B cell (primary cell): Measurements from ENCODE around the gene CDKAL1. TPM values are rescaled to one million over a fixed set of nuclear protein-coding genes. Genes with fewer than 3 reads are reported as not detected.

Source experiments
- ATAC-seq: fragments of 200-7000 bp; cut with Tn5 transposase; one replicate; pipeline ENCODE4 v1.10.0; 2021; ENCODE audit warnings: low read depth, mild to moderate bottlenecking, moderate number of reproducible peaks, moderate library complexity
- CTCF ChIA-PET: fragments of 350-600 bp; sonication (Branson Sonifier 250); formaldehyde crosslinking; loops from one replicate; lab custom pipeline; 2021; ENCODE audit warnings: antibody characterized with exemption, inconsistent platforms; lab: Charles Lee
- POLR2A ChIA-PET: fragments of 350-600 bp; sonication (Branson Sonifier 250); formaldehyde crosslinking; loops from one replicate; lab custom pipeline; 2021; ENCODE audit warnings: antibody characterized with exemption; lab: Charles Lee
- DNase-seq: peaks from one replicate; pipeline ENCODE4 v3.0.0; 2013
- H2AFZ ChIP-seq: 2 replicates; pipeline ENCODE4 v1.6.1; 2012; ENCODE audit warnings: mild to moderate bottlenecking, low read depth, low read length; ENCODE audit not compliant: insufficient read depth, poor library complexity, severe bottlenecking
- H3K27ac ChIP-seq, 2 donors: 1 replicate in 1 of 2; 2 replicates in 1 of 2; pipeline ENCODE4 v1.5.1; 2012 to 2013; ENCODE audit warnings: low read length in 2 of 2, mild to moderate bottlenecking in 2 of 2, moderate library complexity in 1 of 2
- H3K27me3 ChIP-seq, 4 experiments: fragments of 200-600 bp in 1 of 4; sonication (generic) in 1 of 4; replicated peaks in 1 of 4; 1 replicate in 2 of 4; 2 replicates in 2 of 4; pipeline versions ENCODE4 v1.6.1 to v1.7.0; 2013 to 2016; ENCODE audit warnings: low read length in 3 of 4, mild to moderate bottlenecking in 2 of 4, mixed read lengths in 1 of 4, moderate library complexity in 1 of 4; ENCODE audit not compliant: insufficient read depth in 4 of 4, control insufficient read depth in 3 of 4; ENCODE audit errors: control extremely low read depth in 1 of 4
- H3K36me3 ChIP-seq, 2 experiments: replicated peaks in 1 of 2; 1 replicate in 1 of 2; 2 replicates in 1 of 2; pipeline versions ENCODE4 v1.6.1 to v1.7.1; 2013; ENCODE audit warnings: low read length in 1 of 2; ENCODE audit not compliant: insufficient read depth in 2 of 2, control insufficient read depth in 1 of 2; ENCODE audit errors: control extremely low read depth in 1 of 2, extremely low read depth in 1 of 2
- H3K4me1 ChIP-seq, 2 donors: fragments of 200-600 bp in 1 of 2; sonication (generic) in 1 of 2; 1 replicate in 1 of 2; 2 replicates in 1 of 2; pipeline versions ENCODE4 v1.5.1 to v1.6.1; 2013 to 2017; ENCODE audit warnings: low read length in 2 of 2; ENCODE audit not compliant: control insufficient read depth in 2 of 2, insufficient read depth in 2 of 2
- H3K4me2 ChIP-seq: replicated peaks from 2 replicates; pipeline ENCODE3; 2012; ENCODE audit warnings: mild to moderate bottlenecking, low read depth, low read length; ENCODE audit not compliant: poor library complexity, severe bottlenecking
- H3K4me3 ChIP-seq, 5 experiments: fragments of 200-600 bp in 1 of 5; sonication (generic) in 1 of 5; 1 replicate in 3 of 5; 2 replicates in 2 of 5; pipeline versions ENCODE4 v1.5.1 to v1.7.0; 2011 to 2016; ENCODE audit warnings: low read length in 4 of 5, mild to moderate bottlenecking in 4 of 5, low read depth in 2 of 5, control low read depth in 1 of 5, moderate library complexity in 1 of 5; ENCODE audit not compliant: insufficient read depth in 1 of 5; ENCODE audit errors: control extremely low read depth in 1 of 5, extremely low read depth in 1 of 5
- H3K79me2 ChIP-seq: fragments of 200-600 bp; sonication (generic); one replicate; pipeline ENCODE4 v1.6.0; 2016; ENCODE audit warnings: low read length; ENCODE audit not compliant: control insufficient read depth, insufficient read depth
- H3K9ac ChIP-seq: fragments of 200-600 bp; sonication (generic); 2 replicates; pipeline ENCODE4 v1.6.1; 2017; ENCODE audit warnings: mild to moderate bottlenecking, low read length, moderate library complexity
- H3K9me3 ChIP-seq, 3 donors: one replicate each; pipeline versions ENCODE4 v1.6.1 to v1.7.1; 2013; ENCODE audit warnings: low read length in 2 of 3; ENCODE audit not compliant: control insufficient read depth in 2 of 3, insufficient read depth in 1 of 3; ENCODE audit errors: control extremely low read depth in 1 of 3
- H4K20me1 ChIP-seq: 2 replicates; pipeline ENCODE4 v1.6.0; 2012; ENCODE audit warnings: mild to moderate bottlenecking, low read length; ENCODE audit not compliant: insufficient read depth, control insufficient read depth, poor library complexity, severe bottlenecking
- H3K27ac Mint-ChIP-seq: one replicate; pipeline ENCODE4 v1.8.0; 2021; ENCODE audit warnings: mixed read lengths
- H3K27me3 Mint-ChIP-seq: one replicate; pipeline ENCODE4 v1.8.0; 2021; ENCODE audit warnings: mixed read lengths
- H3K4me1 Mint-ChIP-seq: one replicate; pipeline ENCODE4 v1.8.0; 2021; ENCODE audit warnings: mixed read lengths
- H3K4me3 Mint-ChIP-seq: one replicate; pipeline ENCODE4 v1.8.0; 2021; ENCODE audit warnings: mixed read lengths
- H3K9me3 Mint-ChIP-seq: one replicate; pipeline ENCODE4 v1.8.0; 2022; ENCODE audit warnings: mixed read lengths; ENCODE audit not compliant: insufficient read depth
- EZH2 ChIP-seq: IDR thresholded peaks from 2 replicates; pipeline ENCODE4 v1.6.1; 2012; ENCODE audit warnings: borderline replicate concordance, low read depth, mild to moderate bottlenecking, moderate library complexity, low read length; ENCODE audit not compliant: insufficient read depth, poor library complexity, severe bottlenecking
- WGBS: methylation state at CpG from one replicate; pipeline ENCODE4 v1.1.5; 2013; ENCODE audit warnings: missing lambda C conversion rate; ENCODE audit not compliant: insufficient coverage; 5-methylcytosine and 5-hydroxymethylcytosine counted together
- intact Hi-C: fragments of 100-400 bp; cut with micrococcal nuclease; formaldehyde crosslinking; loops from one replicate; pipeline ENCODE4 v1.10.0; 2022
- polyA plus RNA-seq: library from polyadenylated mRNA; depleted of rRNA; stranded (reverse); fragments of >200 nt; gene quantifications from 2 replicates; pipeline ENCODE4 v1.2.3, GENCODE V29; 2012
- total RNA-seq, 2 donors: library from RNA; stranded (reverse); fragments of 120-200 nt in 1 of 2; gene quantifications; 1 replicate in 1 of 2; 2 replicates in 1 of 2; pipeline versions ENCODE4 v1.2.3 to v1.2.4, GENCODE V29; 2013 to 2022
- TF ChIP-seq, protein P1 (sequence below): fragments of 200-600 bp; IDR thresholded peaks from one replicate; pipeline ENCODE4 v1.8.0; 2022; ENCODE audit warnings: antibody characterized with exemption, mild to moderate bottlenecking

CDKAL1 gene
- total and polyA plus RNA-seq, 2 donors (not counting 1 experiment from before 2014, with no cell fraction given): 6.1 to 33.3 TPM

DNA sequence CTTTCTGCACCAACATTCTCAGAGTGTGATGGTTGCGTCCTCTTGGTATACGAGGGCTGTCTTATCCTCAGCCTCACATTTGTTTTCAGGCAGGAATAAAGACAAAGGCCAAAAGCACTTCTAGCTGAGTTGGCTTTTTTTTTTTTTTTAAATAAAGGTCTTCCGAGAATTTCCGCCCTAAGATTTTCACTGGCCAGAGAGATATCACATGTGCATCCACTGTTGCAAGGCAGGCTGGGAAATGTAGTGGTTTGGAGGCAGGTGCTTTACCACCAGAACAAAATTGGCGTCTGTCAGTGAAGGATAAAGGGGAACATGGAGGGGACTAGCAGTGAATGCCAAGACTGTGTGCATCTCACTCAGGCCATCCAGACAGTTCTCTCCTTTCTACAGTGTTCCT lies 724.4 kb downstream of the CDKAL1 start:
- ChIA-PET POLR2A (no interaction called here), CTCF (no interaction called here)
- Histone ChIP-seq H3K36me3 (no peaks in the 10 kb centered on the region), H3K4me3 (no peak overlapping the region), H3K9ac (no peak overlapping the region), H4K20me1 (no peaks in the 10 kb centered on the region), H3K4me2 (no peak overlapping the region), H3K9me3 (no peaks in the 10 kb centered on the region), H3K27ac (no peak overlapping the region), H2AFZ (no peak overlapping the region), H3K27me3 (no peaks in the 10 kb centered on the region), H3K4me1 (no peaks in the 10 kb centered on the region), H3K79me2 (no peaks in the 10 kb centered on the region)
- no peak for TF ChIP-seq EZH2
- TF ChIP-seq, protein P1, sequence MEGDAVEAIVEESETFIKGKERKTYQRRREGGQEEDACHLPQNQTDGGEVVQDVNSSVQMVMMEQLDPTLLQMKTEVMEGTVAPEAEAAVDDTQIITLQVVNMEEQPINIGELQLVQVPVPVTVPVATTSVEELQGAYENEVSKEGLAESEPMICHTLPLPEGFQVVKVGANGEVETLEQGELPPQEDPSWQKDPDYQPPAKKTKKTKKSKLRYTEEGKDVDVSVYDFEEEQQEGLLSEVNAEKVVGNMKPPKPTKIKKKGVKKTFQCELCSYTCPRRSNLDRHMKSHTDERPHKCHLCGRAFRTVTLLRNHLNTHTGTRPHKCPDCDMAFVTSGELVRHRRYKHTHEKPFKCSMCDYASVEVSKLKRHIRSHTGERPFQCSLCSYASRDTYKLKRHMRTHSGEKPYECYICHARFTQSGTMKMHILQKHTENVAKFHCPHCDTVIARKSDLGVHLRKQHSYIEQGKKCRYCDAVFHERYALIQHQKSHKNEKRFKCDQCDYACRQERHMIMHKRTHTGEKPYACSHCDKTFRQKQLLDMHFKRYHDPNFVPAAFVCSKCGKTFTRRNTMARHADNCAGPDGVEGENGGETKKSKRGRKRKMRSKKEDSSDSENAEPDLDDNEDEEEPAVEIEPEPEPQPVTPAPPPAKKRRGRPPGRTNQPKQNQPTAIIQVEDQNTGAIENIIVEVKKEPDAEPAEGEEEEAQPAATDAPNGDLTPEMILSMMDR: no peak
- H3K27me3 Mint-ChIP-seq: peaks cover 8% of the 10 kb centered on the region
- intact Hi-C loops: no loop called here
- 100% methylated on average over 1 of the region's 5 CpGs for WGBS
- H3K27ac Mint-ChIP-seq: no peak overlapping the region
- H3K4me1 Mint-ChIP-seq: no peaks in the 10 kb centered on the region
- DNase-seq (no peak), ATAC-seq (no peak)
- no peaks in the 10 kb centered on the region for H3K9me3 Mint-ChIP-seq
- H3K4me3 Mint-ChIP-seq: no peak overlapping the region

GRCh38 chr6:21259660-21260059 lies 725.4 kb downstream of the CDKAL1 start:
- Histone ChIP-seq H3K79me2 (no peaks in the 10 kb centered on the region), H2AFZ (no peak overlapping the region), H3K4me3 (no peak overlapping the region), H3K27ac (no peak overlapping the region), H3K4me2 (no peak overlapping the region), H3K27me3 (no peaks in the 10 kb centered on the region), H3K9ac (no peak overlapping the region), H3K36me3 (no peaks in the 10 kb centered on the region), H4K20me1 (no peaks in the 10 kb centered on the region), H3K9me3 (no peaks in the 10 kb centered on the region), H3K4me1 (no peaks in the 10 kb centered on the region)
- ATAC-seq (no peak), DNase-seq (no peak)
- Mint-ChIP-seq H3K4me3 (no peak overlapping the region), H3K27ac (no peak overlapping the region), H3K9me3 (no peaks in the 10 kb centered on the region), H3K4me1 (no peaks in the 10 kb centered on the region), H3K27me3 (peaks cover 4% of the 10 kb centered on the region)
- WGBS: 100% methylated on average over 1 of the region's 2 CpGs
- TF ChIP-seq EZH2: no peak
- TF ChIP-seq, protein P1: no peak
- CTCF ChIA-PET: no interaction called here
- intact Hi-C loops: no loop called here
- POLR2A ChIA-PET: no interaction called here
